GM19438 (cell line): Measurements from ENCODE around the gene ARID5B.

Source experiments
- ATAC-seq: cut with Tn5 transposase; IDR thresholded peaks from one replicate; pipeline ENCODE4 v1.9.1; 2021; ENCODE audit warnings: low read depth; ENCODE audit not compliant: unreplicated experiment

ARID5B gene

GRCh38 chr10:61882621-61883370, 18.7 kb upstream of the ARID5B start:
- ATAC-seq = no peak

DNA sequence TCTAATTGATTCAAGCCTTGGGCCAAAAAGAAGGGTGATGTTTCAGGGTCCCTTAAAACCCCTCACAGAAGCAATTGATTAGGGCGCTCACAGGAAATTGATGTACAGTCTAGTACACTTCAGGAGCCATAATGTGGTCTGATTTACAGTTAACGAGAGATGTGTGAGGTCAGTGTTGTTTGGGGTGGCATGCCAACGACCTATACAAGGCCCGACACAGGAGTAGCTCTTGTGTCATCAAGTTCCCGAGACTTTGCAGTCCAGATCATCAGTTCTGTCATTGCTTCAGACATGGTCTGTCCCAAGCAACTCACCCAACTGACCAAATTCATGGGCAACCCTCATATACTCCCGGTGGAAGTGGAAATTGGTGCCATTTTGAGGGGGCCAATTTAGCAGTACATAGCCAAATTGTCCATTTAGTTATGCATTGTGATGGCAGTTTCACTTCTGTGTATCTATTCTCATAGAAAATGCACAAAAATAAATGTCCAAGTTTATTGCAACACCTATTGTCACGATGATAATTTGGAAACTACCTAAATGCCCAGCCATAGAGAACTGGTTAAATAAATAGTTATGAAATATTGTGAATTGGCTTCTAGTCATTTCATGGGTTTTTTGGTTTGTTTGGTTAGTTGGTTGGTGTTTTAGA, 18.0 kb upstream of the ARID5B start:
- no peak for ATAC-seq

GRCh38 chr10:61887772-61888171, 13.7 kb upstream of the ARID5B start:
- ATAC-seq = no peak

- no peak for ATAC-seq
Measured at GRCh38 chr10:61888744-61889143, 12.8 kb upstream of the ARID5B start.

- ATAC-seq = no peak
Measured at GRCh38 chr10:61890430-61890829, 11.1 kb upstream of the ARID5B start.

DNA sequence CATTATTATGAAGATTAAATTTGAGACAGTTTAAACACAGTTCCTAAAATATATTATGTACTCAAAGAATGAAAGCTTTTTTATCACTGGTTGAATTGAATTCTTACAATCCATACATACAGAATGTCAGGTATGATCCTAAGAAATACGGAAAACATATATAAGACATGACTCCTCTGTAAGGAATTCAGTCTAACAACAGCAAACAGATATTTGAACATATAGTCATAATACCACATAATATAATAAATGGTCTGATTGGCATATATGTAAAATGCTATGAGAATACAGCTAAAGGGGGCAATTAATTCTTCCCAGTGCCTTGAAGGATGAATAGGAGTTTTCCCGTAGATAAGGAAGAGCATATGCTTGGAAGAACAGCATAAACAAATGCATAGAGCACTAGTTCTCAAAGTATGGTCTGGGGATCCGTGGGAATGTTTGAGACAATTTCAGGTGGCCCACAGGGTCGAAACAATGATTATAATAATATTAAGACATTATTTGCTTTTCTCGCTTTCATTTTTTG, 10.6 kb upstream of the ARID5B start:
- no peak for ATAC-seq

- ATAC-seq = no peak
Measured at GRCh38 chr10:61891906-61892585, 9.5 kb upstream of the ARID5B start.

GRCh38 chr10:61892961-61893360, 8.5 kb upstream of the ARID5B start:
- ATAC-seq = no peak

DNA sequence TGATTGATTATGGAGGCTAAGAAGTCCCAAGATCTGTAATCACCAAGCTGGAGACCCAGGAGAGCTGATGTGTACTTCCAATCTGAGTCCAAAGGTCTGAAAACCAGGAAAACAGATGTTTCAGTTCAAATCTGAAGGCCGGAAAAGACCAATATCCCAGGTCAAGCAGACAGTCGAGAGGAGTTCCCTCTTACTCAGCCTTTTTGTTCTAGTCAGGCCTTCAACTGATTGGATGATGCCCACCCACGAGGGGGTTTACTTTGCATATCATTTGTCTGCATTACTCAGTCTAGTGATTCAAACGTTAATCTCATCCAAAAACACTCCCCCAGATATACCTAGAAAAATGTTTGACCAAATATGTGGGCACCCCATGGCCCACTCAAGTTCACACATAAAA, 7.4 kb upstream of the ARID5B start:
- ATAC-seq = no peak

DNA sequence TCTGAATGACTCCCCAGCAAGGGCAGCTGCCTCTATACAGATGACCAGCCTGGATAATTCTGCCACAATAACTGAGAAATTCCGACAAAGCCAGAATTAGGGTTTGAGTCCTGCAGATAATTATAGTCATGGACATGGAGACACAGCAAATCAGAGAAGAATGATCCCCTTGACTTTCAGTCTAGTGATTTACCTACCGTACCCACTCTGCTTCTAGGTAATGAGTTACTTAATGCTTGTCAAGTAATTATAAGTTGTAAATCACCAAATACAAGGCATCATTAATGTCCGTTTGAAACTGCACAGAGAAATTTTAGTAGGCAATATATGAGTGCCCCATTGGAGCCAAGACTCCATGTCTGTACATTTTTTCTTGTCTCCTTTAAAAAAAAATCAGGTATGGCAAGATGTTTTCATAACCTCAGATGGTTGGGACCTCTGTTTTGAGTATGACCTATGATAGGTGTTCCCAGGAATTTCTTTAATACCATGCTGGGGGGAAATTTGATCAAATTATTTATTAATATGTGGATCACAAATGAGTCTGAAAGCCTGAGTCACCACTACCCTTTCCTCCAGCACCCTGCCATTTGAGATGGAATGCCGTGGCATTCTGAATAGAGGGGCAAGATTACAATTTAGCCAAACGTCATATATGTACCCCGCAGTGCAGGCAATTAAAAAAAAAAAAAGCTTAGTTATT, 5.5 kb upstream of the ARID5B start:
- ATAC-seq = no peak

DNA sequence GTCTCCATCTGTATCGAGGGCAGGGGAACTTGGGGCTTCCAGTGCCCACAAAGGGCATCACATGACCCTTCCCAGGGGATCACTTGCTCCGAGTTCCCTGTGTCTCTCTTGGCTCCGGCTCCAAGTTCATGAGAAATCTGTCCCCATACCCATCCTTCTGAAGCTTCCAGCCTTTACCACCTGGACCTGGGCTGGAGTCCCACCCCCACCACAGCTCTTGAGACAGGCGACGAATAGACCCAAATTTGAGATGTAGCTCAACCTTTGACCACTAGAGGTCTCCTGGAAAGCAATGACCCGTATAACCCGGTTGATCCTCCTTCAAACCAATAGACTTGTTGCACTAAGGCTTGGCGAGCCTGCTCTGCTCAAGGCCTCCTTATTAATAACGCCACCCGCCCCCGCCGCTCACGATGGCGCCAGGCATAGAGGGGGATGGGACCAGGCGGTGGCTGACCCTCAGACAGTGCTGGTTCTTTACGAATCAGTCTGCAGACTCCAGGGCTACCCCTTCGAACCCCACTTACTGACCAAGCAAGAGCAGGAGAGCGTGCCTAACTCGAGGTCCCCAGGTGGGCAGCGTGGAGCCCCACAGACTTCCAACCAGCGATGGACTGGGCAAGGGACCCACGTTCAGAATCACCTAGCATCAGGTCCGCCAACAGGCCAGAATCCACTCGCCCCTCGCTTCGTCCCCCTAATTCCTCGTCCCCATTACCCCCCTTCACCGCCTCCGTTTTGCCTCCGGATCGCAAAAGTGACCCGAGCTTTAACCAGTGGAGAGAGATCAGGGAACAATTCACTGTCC, 4.4 kb upstream of the ARID5B start:
- peak; percentile 51 for ATAC-seq

GRCh38 chr10:61897671-61898434, 3.6 kb upstream of the ARID5B start:
- no peak for ATAC-seq

- no peak for ATAC-seq
Measured at GRCh38 chr10:61898435-61898778, 3.1 kb upstream of the ARID5B start.

GRCh38 chr10:61899069-61899531, 2.4 kb upstream of the ARID5B start:
- ATAC-seq = no peak

DNA sequence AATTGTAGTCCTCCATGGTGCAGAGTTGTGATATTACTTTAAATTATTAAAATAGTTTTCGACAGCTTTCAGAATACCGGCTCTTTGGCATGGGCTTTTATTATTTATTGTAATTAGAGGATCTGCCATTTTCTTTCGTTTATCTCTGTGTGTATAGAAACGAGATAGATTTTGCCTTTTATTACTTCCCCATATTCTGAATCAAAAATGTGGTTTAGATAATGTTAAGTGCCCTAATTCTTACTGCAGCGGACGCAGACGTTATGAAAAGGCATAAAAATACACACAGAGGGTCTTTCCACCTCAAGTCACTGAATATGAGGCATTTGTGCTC, 1.9 kb upstream of the ARID5B start:
- ATAC-seq = no peak

DNA sequence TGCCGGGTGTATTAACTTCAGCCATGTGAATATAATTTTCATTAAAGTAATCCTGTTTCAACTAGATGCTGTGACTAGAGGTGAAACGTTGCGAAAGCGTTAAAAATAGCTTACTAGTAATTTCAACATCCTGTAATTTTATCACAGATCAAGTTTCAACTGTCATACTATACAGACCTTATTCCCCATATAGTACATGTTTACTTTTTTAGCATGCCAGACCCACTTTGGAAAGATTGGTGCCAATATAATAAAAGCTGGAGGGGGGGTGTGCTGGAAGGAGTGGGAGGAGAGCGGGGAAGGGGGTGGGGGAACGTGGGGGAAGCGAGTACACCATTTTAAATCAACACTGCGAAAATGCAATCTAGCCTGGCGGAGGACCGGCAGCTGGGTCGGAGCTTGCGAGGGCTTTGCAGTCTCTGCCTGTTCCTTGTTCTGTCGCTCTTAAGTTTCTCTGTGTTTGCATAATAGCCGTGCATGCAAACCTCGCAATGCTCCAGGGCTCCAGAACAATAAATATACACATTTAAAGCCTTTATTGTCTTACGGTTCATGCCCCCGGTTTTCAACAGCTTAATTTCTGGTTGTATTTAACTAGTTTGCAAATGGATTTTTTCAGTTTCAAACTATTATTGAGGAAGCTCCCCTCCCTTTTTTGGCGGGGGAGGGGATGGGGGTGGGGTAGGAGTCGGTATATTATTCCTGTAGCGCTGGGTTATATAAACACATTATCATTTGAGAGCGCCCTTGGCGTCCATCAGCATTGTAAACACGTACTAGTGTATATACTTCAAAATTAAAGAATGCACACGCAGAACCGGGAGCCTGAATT, 1.3 kb upstream of the ARID5B start:
- ATAC-seq = peak; percentile 35

DNA sequence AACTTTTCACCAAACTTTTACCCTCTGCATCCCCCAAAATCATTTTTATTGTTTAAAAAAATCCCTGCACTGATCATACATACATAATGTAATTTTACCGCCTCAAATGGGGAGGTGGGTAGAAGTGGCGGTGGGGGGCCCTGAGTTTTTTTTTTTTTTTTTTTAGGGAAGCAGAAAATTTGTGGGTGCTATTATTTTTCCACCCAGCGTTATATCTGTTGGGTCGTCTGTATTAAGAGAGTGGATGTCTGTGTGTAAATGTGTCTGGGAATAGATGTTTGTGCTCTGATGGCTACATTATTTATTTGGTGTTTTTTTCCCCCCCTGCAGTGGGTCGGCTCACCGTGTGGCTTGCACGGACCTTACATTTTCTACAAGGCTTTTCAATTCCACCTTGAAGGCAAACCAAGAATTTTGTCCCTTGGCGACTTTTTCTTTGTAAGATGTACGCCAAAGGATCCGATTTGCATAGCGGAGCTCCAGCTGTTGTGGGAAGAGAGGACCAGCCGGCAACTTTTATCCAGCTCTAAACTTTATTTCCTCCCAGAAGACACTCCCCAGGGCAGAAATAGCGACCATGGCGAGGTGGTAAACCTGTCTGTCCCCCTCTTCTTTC, 438 bp downstream of the ARID5B start:
- ATAC-seq = no peak
